HTR-8/SVneo (cell line): ENCODE results near the gene OR8J3.
"Not testable (repeated sequence)": the region's sequence is repeated elsewhere in the genome, so short reads cannot be mapped to it uniquely, and the experiment has no call there.

ENCODE experiments used
- DNase-seq: peaks from one replicate; pipeline ENCODE4 v3.0.0; 2011; ENCODE audit warnings: low spot score, mixed read lengths; ENCODE audit not compliant: insufficient read length
- FAIRE-seq: peaks from 2 replicates; lab custom pipeline; 2011; peaks lifted over from hg19 to GRCh38; lab: Jason Lieb, UNC

Gene OR8J3, protein sequence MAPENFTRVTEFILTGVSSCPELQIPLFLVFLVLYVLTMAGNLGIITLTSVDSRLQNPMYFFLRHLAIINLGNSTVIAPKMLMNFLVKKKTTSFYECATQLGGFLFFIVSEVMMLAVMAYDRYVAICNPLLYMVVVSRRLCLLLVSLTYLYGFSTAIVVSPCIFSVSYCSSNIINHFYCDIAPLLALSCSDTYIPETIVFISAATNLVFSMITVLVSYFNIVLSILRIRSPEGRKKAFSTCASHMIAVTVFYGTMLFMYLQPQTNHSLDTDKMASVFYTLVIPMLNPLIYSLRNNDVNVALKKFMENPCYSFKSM

GRCh38 chr11:56140151-56140661, at the start of gene OR8J3:
Gene OR8J3 (minus strand): TSS chr11:56140201. CDS start chr11:56137718, 2,483 bp downstream.
- no peak for FAIRE-seq
- no peak for DNase-seq

DNA sequence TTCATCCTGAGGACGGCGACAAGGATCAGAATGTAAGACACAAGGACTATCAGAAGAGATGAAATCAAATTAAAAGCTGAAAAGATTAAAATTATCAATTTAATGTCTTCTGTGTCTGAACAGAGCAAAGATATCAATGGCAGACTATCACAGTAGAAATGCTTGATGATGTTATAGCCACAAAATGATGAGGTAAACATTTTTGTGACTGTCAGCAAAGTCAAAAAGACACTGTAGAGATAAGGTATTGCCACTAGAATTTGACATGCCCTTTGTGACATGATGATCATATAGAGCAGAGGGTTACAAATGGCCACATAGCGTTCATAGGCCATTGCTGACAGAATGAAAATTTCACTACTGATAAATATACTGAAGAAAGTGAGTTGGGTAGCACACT, 48.6 kb upstream of the OR8J3 start:
- DNase-seq, result no peak
- FAIRE-seq, result no peak

DNA sequence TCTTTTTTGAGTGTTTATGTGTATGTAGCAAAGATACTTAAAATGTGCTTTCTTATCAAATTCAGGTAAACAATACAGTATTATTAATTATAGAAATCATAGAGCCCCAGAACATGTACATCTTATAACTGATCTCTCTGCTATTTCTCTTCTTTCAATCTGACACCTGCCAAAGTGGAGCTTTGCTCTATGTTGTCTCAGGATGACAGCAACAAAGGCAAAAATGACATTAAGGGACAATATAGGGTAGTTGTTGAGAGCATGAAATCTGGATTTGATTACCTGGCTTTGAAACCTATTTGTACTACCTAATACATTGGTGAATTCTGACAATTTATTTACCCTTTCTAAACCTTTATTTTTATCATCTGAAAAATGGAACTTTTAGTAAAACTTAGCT, 43.5 kb upstream of the OR8J3 start:
- no peak for DNase-seq
- no peak for FAIRE-seq

DNA sequence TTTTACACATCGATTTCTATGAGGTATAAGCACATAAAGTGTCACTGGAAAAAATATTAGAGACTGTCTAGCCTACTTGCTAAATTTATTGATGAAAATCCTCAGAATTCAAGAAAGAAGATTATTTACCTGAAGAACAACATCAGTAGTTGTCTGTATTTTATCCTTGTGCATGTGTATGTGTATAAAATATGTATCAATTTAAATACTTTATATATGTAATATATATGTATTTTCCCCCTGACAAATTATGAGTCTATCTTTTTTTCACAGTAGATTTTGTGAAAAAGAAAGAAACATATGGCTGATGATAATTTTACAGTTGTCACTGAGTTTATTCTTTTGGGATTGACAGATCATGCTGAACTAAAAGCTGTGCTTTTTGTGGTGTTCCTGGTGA, 36.3 kb upstream of the OR8J3 start, which contains the start of gene OR5J2:
Gene OR5J2 (plus strand): TSS at position 301 of the 400 bp plus-strand sequence. CDS start 0 bp downstream, at position 301.
- DNase-seq (no peak), FAIRE-seq (no peak)

DNA sequence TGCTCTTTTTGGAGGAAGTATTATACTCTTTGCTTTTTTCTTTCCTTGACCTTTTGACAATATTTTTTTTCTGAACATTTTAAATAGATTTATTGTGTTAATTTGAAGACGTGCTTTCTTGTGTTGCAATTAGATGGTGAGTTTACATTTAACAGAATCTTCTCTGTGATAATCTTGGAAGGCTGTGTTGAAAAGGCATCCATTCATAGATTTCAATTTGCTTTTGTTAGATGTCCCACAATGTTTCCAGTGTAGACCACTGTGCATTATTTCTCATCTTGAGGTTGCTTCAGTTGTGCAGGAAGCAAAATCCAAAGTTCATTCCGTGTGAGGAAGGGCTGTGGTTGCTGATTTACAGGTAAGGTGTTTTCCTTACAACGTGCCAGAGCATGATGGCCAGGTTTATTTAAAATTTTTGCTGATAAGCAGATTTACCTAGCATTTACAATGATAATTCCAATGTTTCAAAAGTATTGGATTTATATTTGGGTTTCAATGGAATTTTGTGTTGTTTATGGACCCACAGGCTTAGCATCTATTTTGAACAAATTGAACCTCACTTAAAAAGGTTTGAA, 32.3 kb upstream of the OR8J3 start:
- FAIRE-seq, result no peak
- DNase-seq, result no peak

DNA sequence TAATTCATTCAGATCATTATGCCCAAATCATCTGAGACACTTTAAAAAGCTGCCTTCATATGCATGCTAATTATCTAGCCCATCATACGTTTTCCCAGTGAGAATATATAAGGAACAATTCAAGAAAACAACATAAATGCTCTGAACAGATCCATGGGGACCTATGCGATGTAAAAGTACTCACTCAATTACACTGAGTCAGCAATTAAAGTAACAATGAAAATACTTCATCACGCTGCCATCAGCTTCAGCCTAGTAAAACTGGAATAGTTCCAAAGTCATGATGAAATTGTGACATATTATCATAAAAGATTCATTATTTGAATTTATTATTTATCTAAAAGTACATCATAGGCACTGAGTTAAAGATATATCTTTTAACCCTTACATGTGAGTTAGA, 23.8 kb upstream of the OR8J3 start:
- DNase-seq (no peak), FAIRE-seq (no peak)

- DNase-seq, result no peak
- no peak for FAIRE-seq
Measured at GRCh38 chr11:56160217-56160616, 20.2 kb upstream of the OR8J3 start, which contains the start of gene OR8K5. Gene OR8K5 (minus strand): TSS chr11:56160317. CDS start chr11:56160317, 0 bp downstream.

DNA sequence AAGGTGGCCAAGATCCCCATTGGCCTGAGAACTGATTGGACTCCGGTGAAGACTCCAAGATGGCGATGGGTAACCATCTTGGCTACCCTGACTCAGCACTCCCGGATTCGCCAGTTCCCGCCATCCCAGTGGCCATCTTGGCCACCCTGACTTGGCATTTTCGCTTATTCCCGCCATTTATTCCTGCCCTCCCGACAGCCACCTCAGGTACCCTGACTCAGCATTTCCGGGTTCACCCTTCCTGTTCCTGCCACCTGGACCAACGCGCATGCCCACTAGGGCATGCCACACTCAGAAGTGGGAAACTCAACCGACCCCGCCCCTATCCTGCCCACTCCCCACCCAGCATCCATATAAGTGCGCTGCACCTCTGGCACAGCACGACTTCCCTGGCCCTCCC, 12.3 kb upstream of the OR8J3 start:
- FAIRE-seq (no peak), DNase-seq (no peak)

- DNase-seq (no peak), FAIRE-seq (no peak)
Measured at GRCh38 chr11:56151376-56151775, 11.4 kb upstream of the OR8J3 start.

- not testable (repeated sequence) for FAIRE-seq, DNase-seq
Measured at GRCh38 chr11:56143681-56144080, 3.7 kb upstream of the OR8J3 start.

- no peak for DNase-seq
- FAIRE-seq, result no peak
Measured at GRCh38 chr11:56122073-56122472, 17.9 kb downstream of the OR8J3 start, which contains the start of gene OR8H3. Gene OR8H3 (plus strand): TSS chr11:56122373. CDS start chr11:56122373, 0 bp downstream.

DNA sequence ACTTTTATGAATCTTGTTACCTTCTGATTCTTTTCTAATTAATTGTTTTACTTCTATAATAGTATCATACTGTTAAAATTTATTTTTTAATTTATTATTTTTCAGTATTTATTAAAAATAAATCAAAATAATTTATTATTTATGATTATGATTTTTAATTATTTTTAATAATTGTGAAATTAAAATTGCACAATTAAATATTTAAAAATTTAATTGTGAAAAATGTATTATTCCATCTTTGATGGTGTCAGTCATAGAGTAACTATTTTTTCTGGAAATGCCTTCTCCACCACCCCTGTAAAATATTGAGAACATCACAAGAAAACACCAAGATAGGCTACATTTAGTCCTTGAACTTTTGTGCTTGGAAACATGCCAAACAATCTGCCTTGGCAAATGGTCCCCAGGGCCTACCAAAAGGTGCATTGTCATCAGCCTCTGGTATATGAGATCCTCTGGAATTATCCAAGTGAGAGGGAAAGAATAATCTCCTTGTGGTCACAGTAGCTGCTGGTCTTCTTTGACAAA, 36.7 kb downstream of the OR8J3 start, which contains the start of gene OR8H2:
Gene OR8H2 (plus strand): TSS at position 478 of the 528 bp plus-strand sequence. CDS start 1,356 bp downstream, outside the sequence.
- DNase-seq (no peak), FAIRE-seq (no peak)

- FAIRE-seq (no peak), DNase-seq (no peak)
Measured at GRCh38 chr11:56093008-56093407, 47.0 kb downstream of the OR8J3 start, which contains the start of gene OR8I2. Gene OR8I2 (plus strand): TSS chr11:56093308. CDS start chr11:56093308, 0 bp downstream.

DNA sequence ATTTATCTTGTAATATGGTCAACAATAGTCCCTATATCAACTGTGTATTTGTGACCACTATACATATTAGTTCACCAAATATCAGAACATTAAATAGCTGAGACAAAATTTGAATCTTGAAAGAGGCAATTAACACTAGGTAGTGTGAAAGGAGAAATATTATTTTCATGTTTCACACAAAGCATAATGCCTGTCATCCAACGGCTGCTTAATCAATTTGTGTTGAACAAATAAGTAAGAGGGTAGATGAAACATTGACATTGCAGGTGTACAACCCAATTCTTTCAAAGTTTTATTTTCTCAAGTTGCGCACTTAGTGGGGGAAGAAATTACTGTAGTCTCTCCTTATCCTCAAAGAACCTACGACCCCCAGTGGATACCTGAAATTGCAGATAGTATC, 50.3 kb downstream of the OR8J3 start:
- no peak for FAIRE-seq
- no peak for DNase-seq
